ENCODE results near the gene GADL1. TPM values are rescaled to one million over a fixed set of nuclear protein-coding genes. Genes with fewer than 3 reads are reported as not detected.

Gene GADL1
- total RNA-seq, 1 donor from 2014 or later, result 2.6 TPM

GRCh38 chr3:30878862-30879261 lies 15.6 kb downstream of the GADL1 start:
- DNase-seq (ENCODE audit: low read depth), result no peak

- no peak for DNase-seq (ENCODE audit: low read depth)
These were observed 19.0 kb downstream of the GADL1 start for GRCh38 chr3:30875505-30875904.

- DNase-seq (ENCODE audit: low read depth), result no peak
These were observed 20.8 kb downstream of the GADL1 start for GRCh38 chr3:30873671-30874070.

DNA sequence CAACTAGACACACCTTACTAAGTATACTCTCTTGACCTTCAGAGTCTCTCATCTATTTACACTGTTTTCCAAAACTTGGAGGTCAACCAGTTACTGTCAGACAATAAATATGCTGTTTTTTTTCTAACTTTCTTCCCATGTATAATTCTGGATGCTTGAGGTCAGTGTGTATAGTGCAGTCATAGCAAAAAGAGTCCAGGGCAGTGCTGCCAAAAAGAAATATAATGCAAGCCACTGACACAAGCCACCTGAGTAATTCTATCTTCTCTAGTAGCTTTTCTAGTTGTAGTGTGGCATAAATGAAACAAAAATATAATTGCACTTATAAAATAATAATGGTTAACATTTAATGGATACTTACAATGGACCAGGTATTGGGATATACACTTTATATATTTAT lies 21.6 kb downstream of the GADL1 start:
- DNase-seq (ENCODE audit: low read depth), result no peak

- no peak for DNase-seq (ENCODE audit: low read depth)
These were observed 22.7 kb downstream of the GADL1 start for GRCh38 chr3:30871720-30872119.

GRCh38 chr3:30864836-30865235 lies 29.6 kb downstream of the GADL1 start:
- no peak for DNase-seq (ENCODE audit: low read depth)

GRCh38 chr3:30864132-30864531 lies 30.3 kb downstream of the GADL1 start:
- no peak for DNase-seq (ENCODE audit: low read depth)

DNA sequence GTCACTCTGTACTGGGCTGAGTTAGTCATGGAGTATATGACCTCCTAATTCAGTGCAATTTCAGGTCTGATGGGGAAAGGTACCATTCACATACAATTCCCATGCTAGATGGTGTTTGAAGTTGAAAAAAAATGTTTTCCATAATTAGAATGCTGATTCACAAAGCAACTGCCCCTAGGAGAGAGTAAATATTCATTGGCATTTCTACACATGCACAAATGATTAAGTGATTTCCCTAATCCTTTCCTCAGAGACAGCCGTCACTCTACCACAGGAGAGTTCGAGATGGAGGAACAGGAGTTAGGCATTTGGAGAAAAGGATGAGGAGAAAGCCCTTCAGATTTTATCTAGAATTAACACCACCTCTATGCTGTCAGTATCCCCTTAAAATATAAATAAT lies 32.5 kb downstream of the GADL1 start:
- DNase-seq (ENCODE audit: low read depth), result no peak

DNA sequence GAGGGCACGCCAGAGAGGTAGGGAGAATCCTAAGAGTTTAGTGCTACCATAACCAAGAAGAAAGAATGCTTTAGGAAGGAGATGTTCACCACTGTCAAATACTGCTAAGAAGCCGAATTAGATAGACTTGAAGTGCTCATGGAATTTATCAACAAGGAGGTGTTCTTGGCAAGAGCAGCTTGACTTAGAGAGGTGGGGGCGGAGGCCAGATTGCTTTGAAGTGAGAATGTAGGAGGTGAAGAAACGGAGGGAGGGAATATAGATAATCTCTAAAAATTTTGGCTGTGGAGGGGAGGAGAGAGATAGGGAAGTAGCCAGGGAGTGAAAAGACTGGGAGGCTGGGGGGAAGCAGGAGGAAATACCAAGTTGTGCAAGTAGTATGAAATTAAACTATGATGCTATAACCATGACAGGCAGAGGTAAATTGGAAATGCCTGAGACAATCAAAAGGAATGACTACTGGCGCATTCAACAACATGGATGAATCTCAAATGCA lies 35.5 kb downstream of the GADL1 start:
- DNase-seq (ENCODE audit: low read depth), result no peak

DNA sequence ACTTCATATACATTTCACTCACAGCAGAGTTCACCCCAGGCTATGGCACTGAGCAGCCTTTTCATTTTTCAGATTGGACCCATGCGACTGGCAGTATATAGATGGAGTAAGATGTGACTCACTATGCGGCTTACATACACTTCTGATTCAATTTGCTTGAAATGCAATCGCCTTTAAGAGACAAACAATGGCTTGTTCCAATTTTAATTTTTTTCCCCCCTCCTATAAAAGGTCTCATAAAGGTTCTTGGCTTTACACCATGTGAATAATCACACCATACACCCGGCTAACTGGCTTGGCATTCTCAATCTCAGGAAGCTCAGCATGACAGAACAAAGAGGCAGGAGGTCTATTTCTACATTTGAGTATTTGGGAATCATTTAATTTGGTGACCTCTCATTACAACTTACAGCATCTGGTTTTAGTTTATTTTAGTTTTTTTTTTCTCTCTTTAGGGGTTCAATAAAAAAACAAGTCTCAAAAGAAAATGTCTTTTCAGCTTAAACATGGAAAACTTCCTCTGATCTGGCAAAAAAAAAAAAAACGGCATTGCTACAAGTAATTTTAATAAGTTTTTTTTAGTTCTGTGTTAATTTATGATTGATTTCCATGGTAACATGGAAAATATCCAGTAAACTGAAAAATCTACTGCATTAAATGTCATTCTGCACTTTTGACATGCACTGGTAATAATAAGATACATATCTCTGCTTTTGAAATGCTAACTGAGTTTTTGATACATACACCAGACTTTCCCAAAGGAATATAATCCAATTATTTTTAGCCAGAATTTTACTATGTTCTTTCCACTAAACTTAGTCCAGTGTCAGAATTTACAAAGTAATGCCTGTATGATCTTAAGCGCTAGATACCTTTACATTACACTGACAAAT lies 38.8 kb downstream of the GADL1 start:
- DNase-seq (ENCODE audit: low read depth), result no peak

DNA sequence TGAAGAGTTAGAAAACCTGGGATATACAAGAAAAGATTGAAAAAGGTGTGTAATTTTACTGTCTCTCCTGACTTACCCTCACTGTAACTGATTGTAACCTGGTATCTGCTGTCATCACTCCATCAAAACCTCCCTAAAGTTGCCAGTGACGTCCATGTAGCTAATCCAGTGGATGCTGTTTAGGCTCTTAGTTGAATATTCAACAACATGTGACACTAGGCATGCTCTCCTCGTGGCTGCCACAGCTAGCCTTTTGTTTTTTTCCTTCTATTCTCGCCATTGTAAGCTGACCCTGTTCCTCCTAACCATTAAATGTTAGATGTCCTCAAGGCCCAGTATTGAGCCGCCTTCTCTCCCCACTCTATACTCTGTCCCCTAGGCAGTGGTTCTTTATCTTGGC lies 41.6 kb downstream of the GADL1 start:
- DNase-seq (ENCODE audit: low read depth), result no peak

DNA sequence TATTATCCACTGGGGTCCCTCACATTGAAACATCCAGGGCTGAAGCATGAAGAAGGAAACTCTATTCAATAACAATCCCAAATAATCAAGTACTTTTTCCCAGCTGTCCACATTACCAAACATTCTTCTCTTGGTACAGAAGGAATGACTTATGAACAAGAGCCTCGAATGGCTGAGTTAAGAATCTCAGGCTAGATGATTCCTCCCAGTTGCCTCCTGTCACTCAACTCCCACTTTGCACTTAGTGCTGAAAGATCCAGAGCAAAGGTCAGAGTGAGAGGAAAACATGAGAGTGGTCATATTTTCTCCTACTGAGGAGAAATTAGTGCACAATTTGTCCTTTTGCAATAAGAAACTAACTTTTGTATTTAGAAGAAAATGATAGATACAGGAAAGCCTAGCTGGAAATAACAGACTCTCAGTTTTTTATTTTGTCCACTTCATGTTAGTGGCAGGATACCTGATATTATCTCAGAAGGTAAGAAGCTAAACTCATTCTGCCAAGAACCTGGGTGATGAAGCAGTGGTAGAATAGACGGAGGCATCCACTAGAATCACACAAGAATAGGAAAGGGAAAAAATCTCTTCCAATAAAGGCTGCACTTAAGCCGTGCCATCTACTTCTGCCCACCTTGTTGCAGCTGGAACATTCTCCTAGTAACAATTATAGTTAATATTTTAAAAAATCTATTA lies 46.2 kb downstream of the GADL1 start:
- peak; percentile 90 for DNase-seq (ENCODE audit: low read depth)

GRCh38 chr3:30847592-30847991 lies 46.9 kb downstream of the GADL1 start:
- DNase-seq (ENCODE audit: low read depth), result peak; percentile 37

GRCh38 chr3:30845606-30846005 lies 48.9 kb downstream of the GADL1 start:
- no peak for DNase-seq (ENCODE audit: low read depth)

DNA sequence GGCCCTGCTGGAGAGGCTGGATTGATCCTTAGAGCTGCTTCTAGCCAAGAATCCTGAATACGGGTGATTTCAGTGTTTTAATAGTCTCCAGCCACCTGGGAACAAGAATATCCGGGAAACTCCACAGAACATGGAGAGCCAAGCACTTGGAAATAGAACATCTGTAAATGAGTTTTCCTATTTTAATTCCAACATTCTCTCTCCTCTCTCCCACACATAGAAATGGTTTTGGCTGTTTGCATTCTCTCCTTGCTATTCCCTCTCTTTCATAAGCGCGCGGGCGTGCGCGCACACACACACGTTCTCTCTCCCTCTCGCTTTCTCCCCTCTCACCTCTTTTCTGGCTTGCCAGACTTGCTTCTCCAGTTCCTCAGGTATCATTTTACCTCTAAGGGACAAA lies 50.6 kb downstream of the GADL1 start:
- DNase-seq (ENCODE audit: low read depth), result no peak

GRCh38 chr3:30836141-30836540 lies 58.3 kb downstream of the GADL1 start:
- DNase-seq (ENCODE audit: low read depth), result no peak

- no peak for DNase-seq (ENCODE audit: low read depth)
These were observed 58.8 kb downstream of the GADL1 start for GRCh38 chr3:30835667-30836066.

DNA sequence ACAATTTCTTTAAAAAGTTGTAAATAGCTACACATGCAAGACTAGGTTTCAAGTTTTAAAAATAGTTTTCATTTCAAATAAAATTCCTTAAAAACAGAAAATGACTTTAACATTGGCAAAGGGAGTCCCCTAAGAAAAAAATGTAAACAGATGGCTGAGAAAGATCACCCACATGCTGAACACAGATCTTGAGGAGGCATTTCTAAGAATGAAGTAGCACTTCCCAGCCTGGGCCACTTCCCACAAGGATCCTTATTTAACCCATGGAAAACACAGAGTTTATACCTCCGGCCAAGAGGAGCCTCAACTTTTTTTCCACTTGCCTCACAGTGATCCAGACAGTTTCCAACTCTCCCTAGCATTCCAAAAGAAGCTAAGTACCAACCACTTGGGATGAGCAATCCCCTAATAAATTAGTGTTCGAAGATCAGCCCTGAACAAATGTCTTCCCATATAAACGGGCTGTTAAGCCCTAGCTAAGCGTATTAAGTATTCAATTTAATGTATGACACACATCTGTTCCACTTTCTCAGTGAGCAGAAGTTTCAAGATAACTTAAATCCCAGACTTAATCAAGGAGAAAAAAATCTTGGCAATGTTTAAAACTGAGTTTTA lies 61.4 kb downstream of the GADL1 start:
- DNase-seq (ENCODE audit: low read depth), result no peak

DNA sequence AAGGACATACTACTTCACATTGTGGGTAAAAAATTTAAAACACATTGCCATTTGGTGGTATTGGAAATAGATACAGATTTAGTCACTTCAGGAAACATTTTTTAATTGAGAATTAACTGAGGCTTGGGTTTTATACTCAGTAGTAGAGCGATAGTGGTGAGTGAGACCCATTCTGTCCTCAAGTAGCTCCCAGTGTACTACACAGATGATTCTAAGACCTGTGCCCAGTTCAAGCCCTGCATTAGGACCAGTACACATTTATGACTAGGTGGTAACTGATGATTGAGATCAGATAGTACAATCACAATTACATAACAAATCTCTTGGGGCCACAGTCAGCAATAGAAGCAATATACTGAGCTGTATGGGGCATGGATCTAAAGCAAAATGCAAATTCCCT lies 67.4 kb downstream of the GADL1 start:
- no peak for DNase-seq (ENCODE audit: low read depth)

DNA sequence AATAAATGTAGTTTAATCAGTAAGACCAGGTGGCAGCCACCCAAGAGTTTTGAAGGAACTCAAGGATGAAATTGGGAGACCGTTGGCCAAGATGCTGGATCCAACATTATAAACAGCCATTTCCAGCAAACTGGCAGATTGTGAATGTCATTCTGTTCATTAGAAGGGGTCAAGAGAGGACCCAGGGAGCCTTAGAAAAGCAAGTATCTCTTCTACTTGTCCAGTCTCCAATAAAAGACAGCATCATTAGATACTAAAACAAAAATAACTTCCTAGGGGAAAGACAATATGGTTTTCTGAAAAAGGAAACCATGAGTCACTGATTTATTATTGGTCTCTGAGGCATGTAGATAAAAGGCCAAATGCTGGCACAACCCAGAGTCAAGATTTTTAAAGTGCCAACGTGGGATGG lies 67.9 kb downstream of the GADL1 start:
- peak; percentile 87 for DNase-seq (ENCODE audit: low read depth)

DNA sequence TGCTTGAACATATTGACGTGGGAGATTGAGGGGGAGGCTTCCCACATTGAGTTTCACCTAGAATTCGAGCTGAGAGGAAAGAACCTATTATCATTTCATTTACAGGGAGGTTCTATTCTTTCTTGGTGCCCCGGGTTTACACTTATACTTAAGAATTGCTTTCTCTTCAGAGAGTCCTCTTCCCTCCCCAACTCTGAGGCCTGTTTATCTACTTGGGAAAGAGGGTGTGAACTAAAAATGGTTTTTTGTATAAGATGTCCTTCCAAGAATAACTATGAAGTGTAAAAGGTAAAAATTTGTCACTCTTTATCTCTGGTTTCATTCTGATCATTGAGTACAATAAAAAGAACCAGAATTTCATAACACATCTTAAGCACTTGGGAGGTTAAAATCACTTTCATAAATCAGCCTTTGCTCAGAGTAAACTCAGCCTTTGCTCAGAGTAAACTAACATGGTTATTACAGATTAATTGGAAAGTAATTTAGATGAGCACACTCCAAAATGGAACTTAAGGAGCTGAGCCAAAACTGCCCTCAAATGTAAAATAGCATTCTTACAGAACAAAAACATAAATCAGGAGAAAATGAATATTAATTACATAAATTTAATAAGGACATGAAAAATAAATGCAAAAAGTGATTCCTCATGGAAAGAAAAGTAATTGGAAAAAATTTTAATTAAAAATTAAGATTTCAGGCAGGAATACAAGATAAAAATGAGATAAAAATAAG lies 75.2 kb downstream of the GADL1 start:
- DNase-seq (ENCODE audit: low read depth), result no peak
